ENCODE measurements around the gene SEC22A.

Gene SEC22A

DNA sequence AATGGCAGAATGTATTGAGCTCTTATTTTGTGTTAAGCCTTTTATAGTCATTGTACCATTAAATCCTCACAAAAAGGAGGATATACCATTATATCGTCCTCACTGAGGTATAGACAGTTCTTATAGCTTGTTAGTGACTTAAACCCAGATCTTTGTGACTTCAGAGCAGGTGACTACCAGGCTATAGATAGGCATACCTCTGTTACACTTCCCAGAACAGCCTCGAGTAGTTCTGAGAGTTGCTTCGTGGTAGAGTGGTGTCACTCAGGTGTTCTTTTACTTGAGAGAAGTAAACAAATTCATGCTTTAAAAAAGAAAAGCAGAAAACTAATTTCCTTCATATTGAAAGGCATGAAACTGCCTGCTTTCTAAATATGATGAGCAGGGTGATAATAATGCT is 59.9 kb downstream of the SEC22A start:
- H3K9me3 ChIP-seq: no peaks in the 10 kb centered on the region
- H3K4me1 ChIP-seq: peaks cover 2% of the 10 kb centered on the region; the same call in 1 of the 2 replicates
- no peak for DNase-seq
- H3K27me3 ChIP-seq: no peaks in the 10 kb centered on the region
- TF ChIP-seq, protein P1, sequence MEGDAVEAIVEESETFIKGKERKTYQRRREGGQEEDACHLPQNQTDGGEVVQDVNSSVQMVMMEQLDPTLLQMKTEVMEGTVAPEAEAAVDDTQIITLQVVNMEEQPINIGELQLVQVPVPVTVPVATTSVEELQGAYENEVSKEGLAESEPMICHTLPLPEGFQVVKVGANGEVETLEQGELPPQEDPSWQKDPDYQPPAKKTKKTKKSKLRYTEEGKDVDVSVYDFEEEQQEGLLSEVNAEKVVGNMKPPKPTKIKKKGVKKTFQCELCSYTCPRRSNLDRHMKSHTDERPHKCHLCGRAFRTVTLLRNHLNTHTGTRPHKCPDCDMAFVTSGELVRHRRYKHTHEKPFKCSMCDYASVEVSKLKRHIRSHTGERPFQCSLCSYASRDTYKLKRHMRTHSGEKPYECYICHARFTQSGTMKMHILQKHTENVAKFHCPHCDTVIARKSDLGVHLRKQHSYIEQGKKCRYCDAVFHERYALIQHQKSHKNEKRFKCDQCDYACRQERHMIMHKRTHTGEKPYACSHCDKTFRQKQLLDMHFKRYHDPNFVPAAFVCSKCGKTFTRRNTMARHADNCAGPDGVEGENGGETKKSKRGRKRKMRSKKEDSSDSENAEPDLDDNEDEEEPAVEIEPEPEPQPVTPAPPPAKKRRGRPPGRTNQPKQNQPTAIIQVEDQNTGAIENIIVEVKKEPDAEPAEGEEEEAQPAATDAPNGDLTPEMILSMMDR (IDR thresholded peaks at IDR 0.05; ENCODE audit: low read depth, low read length): no peak
- no peaks in the 10 kb centered on the region for H3K36me3 ChIP-seq
- no peak overlapping the region for H3K4me3 ChIP-seq (ENCODE audit: low read depth, low read length)

DNA sequence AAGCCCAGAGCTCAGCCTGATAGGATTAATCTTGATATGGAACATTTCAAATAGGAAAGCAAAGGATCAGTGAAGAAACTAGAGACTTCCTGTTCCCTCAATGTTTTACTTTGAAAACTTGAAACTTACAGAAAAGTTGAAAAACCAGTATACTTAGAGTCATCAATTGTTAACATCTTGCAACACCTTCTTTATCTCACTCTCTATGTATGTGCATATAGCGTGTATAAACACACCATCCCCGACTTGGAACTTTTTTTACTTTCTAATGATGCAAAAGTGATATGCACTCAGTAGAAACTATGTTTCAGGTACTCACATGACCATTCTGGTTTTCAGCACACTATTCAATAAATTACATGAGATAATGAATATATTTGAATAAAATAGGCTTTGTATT is 60.5 kb downstream of the SEC22A start:
- TF ChIP-seq, protein P1 (IDR thresholded peaks at IDR 0.05; ENCODE audit: low read depth, low read length): no peak
- no peak overlapping the region for H3K4me3 ChIP-seq (ENCODE audit: low read depth, low read length)
- no peaks in the 10 kb centered on the region for H3K27me3 ChIP-seq
- peaks cover 2% of the 10 kb centered on the region; the same call in 1 of the 2 replicates for H3K4me1 ChIP-seq
- DNase-seq: no peak
- H3K9me3 ChIP-seq: no peaks in the 10 kb centered on the region
- H3K36me3 ChIP-seq: no peaks in the 10 kb centered on the region

DNA sequence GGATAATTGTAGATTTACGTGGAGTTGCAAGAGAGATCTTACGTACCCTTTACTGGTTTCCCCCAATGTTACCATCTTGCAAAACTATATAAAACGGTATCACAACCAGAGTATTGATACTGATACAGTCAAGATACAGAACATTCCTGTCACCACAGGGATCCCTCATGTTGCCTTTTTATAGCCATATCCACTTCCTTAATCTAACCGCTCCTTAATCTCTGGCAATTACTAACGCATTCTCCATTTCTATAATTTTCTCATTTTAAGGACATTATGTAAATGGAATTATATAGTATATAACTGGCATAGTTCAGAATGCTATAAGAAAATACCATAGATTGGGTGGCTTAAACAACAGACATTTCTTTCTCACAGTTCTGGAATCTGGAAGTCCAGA is 61.1 kb downstream of the SEC22A start:
- H3K36me3 ChIP-seq: no peaks in the 10 kb centered on the region
- TF ChIP-seq, protein P1 (IDR thresholded peaks at IDR 0.05; ENCODE audit: low read depth, low read length): no peak
- peaks cover 2% of the 10 kb centered on the region; the same call in 1 of the 2 replicates for H3K4me1 ChIP-seq
- no peaks in the 10 kb centered on the region for H3K27me3 ChIP-seq
- no peak overlapping the region for H3K4me3 ChIP-seq (ENCODE audit: low read depth, low read length)
- H3K9me3 ChIP-seq: no peaks in the 10 kb centered on the region
- no peak for DNase-seq

DNA sequence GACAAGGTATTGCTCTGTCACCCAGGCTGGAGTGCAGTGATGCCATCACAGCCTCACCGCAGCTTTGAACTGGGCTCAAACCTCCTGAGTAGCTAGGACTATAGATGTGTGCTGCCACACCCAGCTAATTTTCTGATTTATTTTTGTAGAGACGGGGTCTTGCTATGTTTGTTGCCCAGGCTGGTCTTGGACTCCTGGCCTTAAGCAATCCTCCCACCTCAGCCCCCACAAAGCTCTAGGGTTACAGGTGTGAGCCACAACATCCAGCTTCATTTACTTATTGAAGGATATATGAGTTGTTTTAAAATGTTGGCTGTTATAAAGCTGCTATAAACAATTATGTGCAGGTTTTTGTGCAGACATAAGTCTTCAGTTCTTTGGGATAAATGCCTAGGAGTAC is 62.2 kb downstream of the SEC22A start:
- no peak for DNase-seq
- Histone ChIP-seq H3K9me3 (no peaks in the 10 kb centered on the region), H3K27me3 (no peaks in the 10 kb centered on the region), H3K4me3 (ENCODE audit: low read depth, low read length) (no peak overlapping the region), H3K36me3 (no peaks in the 10 kb centered on the region), H3K4me1 (peaks cover 2% of the 10 kb centered on the region; the same call in 1 of the 2 replicates)
- TF ChIP-seq, protein P1 (IDR thresholded peaks at IDR 0.05; ENCODE audit: low read depth, low read length): no peak

DNA sequence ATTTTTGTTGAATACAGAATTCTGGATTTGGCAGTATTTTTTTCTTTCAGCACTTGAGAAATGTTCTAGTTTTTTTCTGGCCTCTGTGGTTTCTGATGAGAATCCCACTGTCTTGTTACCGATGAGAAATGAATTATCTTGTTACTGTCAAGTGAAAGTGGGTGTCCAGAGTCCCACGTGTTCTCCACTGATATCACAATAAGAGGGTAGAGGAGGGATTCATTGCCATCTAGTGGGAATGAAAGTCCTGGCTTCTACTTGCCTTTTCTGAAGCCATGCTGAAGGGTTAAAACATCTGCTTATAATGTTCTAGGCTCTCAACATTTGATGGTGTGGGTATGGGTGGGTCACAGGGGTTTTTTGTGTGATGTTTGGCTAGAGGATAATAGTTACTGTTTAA is 66.1 kb downstream of the SEC22A start:
- H3K4me3 ChIP-seq (ENCODE audit: low read depth, low read length): no peak overlapping the region
- H3K9me3 ChIP-seq: no peaks in the 10 kb centered on the region
- TF ChIP-seq, protein P1 (IDR thresholded peaks at IDR 0.05; ENCODE audit: low read depth, low read length): peak; percentile 62
- H3K27me3 ChIP-seq: no peaks in the 10 kb centered on the region
- no peaks in the 10 kb centered on the region for H3K4me1 ChIP-seq
- DNase-seq: no peak
- H3K36me3 ChIP-seq: peaks cover 4% of the 10 kb centered on the region; the same call in 1 of the 2 replicates

DNA sequence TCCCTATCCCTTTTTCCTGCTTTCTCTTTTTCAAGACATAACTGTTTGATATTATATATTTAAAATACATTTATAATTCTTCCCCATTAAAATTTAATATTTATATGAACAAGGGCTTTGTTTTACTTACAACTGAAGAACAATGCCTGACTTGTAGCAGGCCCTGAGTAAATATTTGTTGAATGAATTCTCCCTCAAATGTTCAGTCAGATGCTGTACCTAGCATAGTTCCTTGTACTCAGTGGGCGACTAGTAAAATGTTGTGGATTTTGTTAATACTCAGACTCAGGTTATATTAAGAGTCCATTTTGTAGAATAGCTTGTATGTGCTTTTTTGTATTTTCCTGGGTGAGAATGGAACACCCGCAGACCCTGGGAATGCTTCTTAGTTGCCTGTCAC is 69.1 kb downstream of the SEC22A start:
- H3K4me1 ChIP-seq: no peaks in the 10 kb centered on the region
- DNase-seq: no peak
- no peaks in the 10 kb centered on the region for H3K9me3 ChIP-seq
- TF ChIP-seq, protein P1 (IDR thresholded peaks at IDR 0.05; ENCODE audit: low read depth, low read length): no peak
- H3K27me3 ChIP-seq: no peaks in the 10 kb centered on the region
- peaks cover 4% of the 10 kb centered on the region; the same call in 1 of the 2 replicates for H3K36me3 ChIP-seq
- H3K4me3 ChIP-seq (ENCODE audit: low read depth, low read length): no peak overlapping the region

Data from BE2C (cell line).